Dendritic cell treated with granulocyte-macrophage colony-stimulating factor and Interleukin-4, amounts not matched to agents 40 ng/mL and 50 ng/mL, for 4 days (primary cell): ENCODE results near the gene LPCAT1.
A peak's percentile ranks its signal among the peaks of the same experiment; 100 is the strongest.
"Not testable (repeated sequence)": the region's sequence is repeated elsewhere in the genome, so short reads cannot be mapped to it uniquely, and the experiment has no call there.

Source experiments
- H3K27ac Mint-ChIP-seq: one replicate; pipeline ENCODE4 v1.8.0; 2022; ENCODE audit warnings: mild to moderate bottlenecking, mixed read lengths
- H3K27me3 Mint-ChIP-seq: one replicate; pipeline ENCODE4 v1.8.0; 2022; ENCODE audit warnings: mild to moderate bottlenecking, mixed read lengths
- H3K36me3 Mint-ChIP-seq: one replicate; pipeline ENCODE4 v1.8.0; 2022; ENCODE audit warnings: low read depth, mixed read lengths
- H3K4me1 Mint-ChIP-seq: one replicate; pipeline ENCODE4 v1.8.0; 2022; ENCODE audit warnings: low read depth, mixed read lengths
- H3K4me3 Mint-ChIP-seq: one replicate; pipeline ENCODE4 v1.8.0; 2022; ENCODE audit warnings: mild to moderate bottlenecking, moderate library complexity, mixed read lengths
- H3K9me3 Mint-ChIP-seq: one replicate; pipeline ENCODE4 v1.8.0; 2022; ENCODE audit warnings: mixed read lengths
- intact Hi-C: fragments of 100-400 bp; cut with micrococcal nuclease; formaldehyde crosslinking; loops from one replicate; pipeline ENCODE4 v1.15.0; 2022

LPCAT1 gene

DNA sequence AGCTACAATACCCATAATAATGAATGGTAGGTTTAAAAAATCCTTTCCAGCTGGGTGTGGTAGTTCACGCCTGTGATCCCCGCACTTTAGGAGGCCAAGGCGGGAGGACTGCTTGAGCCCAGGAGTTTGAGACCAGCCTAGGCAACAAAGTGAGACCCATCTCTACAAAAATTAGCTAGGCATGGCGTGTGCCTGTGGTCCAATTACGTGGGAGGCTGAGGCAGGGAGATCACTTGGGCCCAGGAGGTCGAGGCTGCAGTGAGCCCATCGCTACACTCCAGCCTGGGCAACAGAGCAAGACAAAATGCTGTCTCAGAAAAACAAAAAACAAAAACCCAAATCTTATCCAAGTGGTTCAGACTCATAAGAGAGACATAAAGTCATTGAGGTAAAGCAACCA is 44.7 kb downstream of the LPCAT1 start:
- Mint-ChIP-seq H3K36me3 (peaks cover 76% of the 10 kb centered on the region), H3K27ac (peak overlapping the region; percentile 92), H3K4me1 (peaks cover 78% of the 10 kb centered on the region), H3K4me3 (no peak overlapping the region), H3K27me3 (no peaks in the 10 kb centered on the region), H3K9me3 (no peaks in the 10 kb centered on the region)
- intact Hi-C loops, result loop anchor here (5.0 kb wide), 1 partner anchor 38 kb away; no protein-coding TSS in a partner anchor

DNA sequence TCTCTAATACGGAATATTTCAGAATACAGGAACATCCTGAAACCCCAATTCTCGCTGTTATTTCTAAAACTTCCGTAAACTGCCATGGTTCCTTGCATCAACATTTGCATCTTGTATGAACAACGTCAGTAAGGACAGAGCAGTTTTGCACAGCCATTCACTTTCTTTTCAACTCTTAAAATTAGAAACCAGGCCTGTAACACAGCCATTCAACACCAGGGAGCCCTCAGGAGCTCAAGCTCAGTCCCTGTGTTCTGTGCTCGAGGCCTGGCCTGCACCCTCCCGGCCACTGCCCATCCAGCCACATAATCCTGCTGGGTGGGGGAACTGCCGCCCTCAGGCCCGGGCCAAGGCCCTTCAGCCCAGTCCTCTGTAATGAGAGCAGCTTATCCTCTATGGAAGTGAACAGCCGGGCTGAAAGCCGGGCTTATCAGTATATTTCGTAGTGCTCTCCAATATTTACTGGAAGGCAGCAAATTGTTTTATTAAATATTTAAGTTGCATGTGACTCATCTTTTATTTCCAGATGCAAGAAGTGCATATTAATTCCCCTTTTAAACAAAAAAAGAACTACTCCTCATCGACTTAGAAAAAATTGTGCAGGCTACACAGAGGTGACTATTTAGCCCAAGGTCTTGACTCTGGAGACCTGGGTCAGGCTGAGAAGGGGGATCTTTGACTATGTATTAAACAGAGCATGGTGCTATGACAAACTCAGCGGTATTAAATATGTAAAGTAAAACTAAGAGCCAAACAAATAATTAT is 45.3 kb downstream of the LPCAT1 start:
- peaks cover 76% of the 10 kb centered on the region for H3K4me1 Mint-ChIP-seq
- peak overlapping the region; percentile 84 for H3K27ac Mint-ChIP-seq
- H3K9me3 Mint-ChIP-seq, result no peaks in the 10 kb centered on the region
- H3K27me3 Mint-ChIP-seq, result no peaks in the 10 kb centered on the region
- H3K36me3 Mint-ChIP-seq, result peaks cover 77% of the 10 kb centered on the region
- peak overlapping the region; percentile 17 for H3K4me3 Mint-ChIP-seq
- intact Hi-C loops, result loop anchor here (5.0 kb wide), 1 partner anchor 39 kb away; no protein-coding TSS in a partner anchor

DNA sequence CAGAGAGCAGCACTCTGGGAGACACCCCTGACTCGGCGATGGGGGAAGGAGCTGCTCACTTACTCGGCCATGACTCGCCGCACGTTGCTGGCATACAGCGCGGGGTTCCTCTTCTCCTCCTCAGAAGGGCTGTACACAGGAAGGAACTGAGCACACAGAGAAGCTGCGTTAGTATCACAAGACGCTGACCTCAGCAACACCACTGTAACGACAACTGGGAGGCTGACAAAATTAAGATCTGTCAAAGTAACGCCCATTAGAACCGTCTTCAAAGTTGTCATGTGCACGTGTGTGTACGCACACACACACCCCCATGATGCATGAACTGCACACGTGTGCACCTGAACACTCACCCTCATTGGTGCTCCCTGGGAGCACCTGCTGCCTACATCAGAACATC is 46.4 kb downstream of the LPCAT1 start:
- no peaks in the 10 kb centered on the region for H3K27me3 Mint-ChIP-seq
- H3K27ac Mint-ChIP-seq, result peak overlapping the region; percentile 84
- H3K9me3 Mint-ChIP-seq, result no peaks in the 10 kb centered on the region
- no peak overlapping the region for H3K4me3 Mint-ChIP-seq
- H3K4me1 Mint-ChIP-seq, result peaks cover 67% of the 10 kb centered on the region
- peaks cover 77% of the 10 kb centered on the region for H3K36me3 Mint-ChIP-seq
- intact Hi-C loops, result loop anchor here (1.0 to 5.0 kb wide), 2 partner anchors 25 to 40 kb away; no protein-coding TSS in a partner anchor

DNA sequence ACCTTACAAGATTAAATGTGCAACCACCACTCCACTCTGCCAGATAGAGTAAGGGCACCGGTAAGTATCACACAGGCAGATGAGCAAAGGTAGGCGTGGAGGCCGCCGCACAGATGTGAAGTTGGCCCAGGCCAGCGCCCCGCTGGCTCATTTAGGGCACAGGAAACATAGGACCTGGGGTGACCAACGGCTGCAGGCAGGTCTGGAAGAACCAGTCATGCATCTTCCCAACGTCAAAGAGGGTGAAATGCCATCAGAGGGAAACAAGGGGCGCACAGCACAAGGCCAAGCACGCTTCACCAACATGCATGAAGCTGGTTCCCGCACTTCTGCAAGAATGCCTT is 46.8 kb downstream of the LPCAT1 start:
- H3K27ac Mint-ChIP-seq, result peak overlapping the region; percentile 84
- H3K9me3 Mint-ChIP-seq, result no peaks in the 10 kb centered on the region
- H3K36me3 Mint-ChIP-seq, result peaks cover 77% of the 10 kb centered on the region
- peaks cover 64% of the 10 kb centered on the region for H3K4me1 Mint-ChIP-seq
- H3K4me3 Mint-ChIP-seq, result no peak overlapping the region
- no peaks in the 10 kb centered on the region for H3K27me3 Mint-ChIP-seq
- intact Hi-C loops, result loop anchor here (1.0 to 5.0 kb wide), 2 partner anchors 25 to 40 kb away; no protein-coding TSS in a partner anchor

DNA sequence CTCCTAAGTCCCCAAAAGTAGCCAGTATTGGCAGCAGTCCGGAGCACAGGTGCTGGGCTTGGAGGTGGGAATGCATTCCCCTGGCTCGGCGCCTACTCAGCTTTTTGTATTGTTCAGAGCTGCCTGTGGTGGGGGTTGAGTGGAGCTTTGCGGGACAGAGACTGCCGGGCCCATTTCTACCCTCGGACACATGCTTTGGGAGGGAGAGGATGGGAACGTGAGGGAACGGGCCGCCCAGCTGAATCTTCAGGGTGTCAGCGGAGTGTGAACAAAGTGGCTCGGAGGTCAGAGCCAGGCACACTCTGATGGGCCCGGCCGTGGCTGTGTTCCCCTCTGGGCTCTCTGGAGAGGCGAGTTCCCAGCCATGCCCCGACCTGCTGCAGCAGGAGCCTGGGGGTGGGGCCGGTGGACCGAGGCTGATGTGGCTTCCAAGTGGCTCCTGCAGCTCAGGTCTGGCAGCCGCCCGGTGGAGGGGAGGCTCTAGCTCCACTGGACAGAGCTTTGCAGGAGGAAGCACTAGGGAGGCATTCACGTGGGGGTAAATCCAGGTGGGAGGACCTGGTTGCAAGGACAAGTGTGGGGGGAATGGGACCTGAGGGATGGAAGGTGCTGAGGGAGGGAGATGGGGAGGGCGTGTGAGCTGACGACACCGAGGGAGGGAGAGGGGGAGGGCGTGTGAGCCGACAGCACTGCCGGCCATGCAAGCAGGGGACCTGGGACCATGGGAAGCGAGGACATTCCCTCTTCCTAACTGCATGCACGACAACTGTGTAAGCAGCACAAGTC is 47.4 kb downstream of the LPCAT1 start:
- Mint-ChIP-seq H3K9me3 (no peaks in the 10 kb centered on the region), H3K36me3 (peaks cover 77% of the 10 kb centered on the region), H3K27me3 (no peaks in the 10 kb centered on the region), H3K4me1 (peaks cover 65% of the 10 kb centered on the region), H3K4me3 (no peak overlapping the region), H3K27ac (peak overlapping the region; percentile 84)
- intact Hi-C loops, result loop anchor here (5.0 kb wide), 1 partner anchor 41 kb away; no protein-coding TSS in a partner anchor

DNA sequence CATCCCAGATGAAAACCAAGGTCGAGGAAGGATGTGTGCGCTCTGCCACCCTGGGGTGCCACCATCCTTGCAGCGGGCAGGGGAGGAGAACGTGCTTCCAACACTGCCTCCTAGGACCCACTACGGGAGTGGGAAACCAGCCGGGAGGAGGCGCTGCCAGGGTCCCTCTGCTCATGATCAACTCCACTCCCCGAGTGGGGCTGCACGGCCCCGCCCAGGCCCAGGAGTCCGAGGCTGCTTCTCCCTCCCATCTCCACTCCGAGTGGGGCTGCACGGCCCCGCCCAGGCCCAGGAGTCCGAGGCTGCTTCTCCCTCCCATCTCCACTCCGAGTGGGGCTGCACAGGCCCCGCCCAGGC is 48.2 kb downstream of the LPCAT1 start:
- H3K27me3 Mint-ChIP-seq, H3K9me3 Mint-ChIP-seq, H3K4me3 Mint-ChIP-seq: not testable (repeated sequence)
- H3K27ac Mint-ChIP-seq, result peak overlapping the region; percentile 20
- H3K4me1 Mint-ChIP-seq, result peaks cover 59% of the 10 kb centered on the region
- intact Hi-C loops, result loop anchor here (5.0 kb wide), 1 partner anchor 42 kb away; no protein-coding TSS in a partner anchor
- H3K36me3 Mint-ChIP-seq, result peaks cover 79% of the 10 kb centered on the region

DNA sequence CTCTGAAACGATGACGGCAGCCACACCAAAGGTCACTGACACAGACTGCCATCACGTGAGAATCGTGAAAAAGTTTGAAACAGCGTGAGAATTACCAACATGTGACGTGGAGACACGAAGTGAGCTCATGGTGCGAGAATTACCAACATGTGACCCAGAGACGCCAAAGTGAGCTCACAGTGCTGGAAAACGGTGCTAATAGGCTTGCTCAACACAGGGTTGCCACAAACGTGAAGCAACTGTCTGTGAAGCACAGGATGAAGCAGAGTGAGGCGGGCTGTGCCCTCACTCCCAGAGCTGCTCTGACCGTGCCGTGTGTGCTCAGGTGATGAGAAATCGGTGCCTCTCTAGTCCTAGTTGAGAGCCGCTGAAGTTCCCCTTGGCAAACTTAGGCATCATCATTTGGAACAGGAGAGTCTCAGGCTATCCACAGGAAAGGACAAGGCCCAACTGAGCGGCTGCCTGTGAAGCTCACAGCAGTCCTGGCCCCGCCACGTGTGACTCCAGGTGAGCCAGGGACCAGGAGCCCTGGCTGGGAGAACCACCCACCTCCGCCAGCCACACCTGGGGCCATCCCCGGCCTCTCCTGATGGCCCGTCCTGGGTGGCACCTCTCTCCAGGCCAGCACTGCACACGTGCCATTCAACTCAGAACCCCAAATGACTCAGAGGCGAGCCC is 48.8 kb downstream of the LPCAT1 start:
- Mint-ChIP-seq H3K9me3 (no peaks in the 10 kb centered on the region), H3K27ac (peak overlapping the region; percentile 42), H3K36me3 (peaks cover 85% of the 10 kb centered on the region), H3K4me1 (peaks cover 53% of the 10 kb centered on the region), H3K27me3 (no peaks in the 10 kb centered on the region), H3K4me3 (no peak overlapping the region)
- intact Hi-C loops, result loop anchor here (5.0 kb wide), 1 partner anchor 42 kb away; no protein-coding TSS in a partner anchor

DNA sequence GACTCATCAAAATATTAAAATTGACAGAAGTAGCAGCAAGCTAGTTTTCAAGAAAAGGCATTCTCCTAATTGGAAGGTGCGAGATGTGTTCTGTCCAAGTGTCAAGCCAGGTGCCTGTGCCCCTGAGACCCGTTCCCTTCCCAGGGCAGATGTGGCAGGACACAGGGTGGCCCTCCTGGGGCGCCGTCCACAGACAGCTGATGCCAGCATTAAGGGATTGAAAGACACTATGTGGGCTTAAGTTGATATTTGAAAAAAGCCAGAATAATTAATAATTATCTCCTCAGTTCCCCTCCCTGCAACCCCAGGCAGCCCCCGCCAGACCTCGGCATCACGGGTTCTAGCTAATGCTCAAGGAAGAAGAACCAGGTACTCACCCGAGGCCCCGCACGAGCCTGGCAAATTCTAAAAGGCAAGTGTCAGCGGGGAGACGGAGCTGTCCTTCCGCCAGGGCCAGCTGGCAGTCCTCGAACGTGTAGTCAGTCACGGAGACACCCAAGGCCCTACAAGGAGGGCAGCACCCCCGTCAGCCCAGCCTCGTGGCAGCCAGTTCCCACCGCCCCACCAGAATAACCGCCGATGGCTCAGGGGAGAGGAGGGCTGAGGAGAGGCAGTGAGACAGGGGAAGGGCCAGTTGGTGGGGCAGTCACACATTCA is 49.4 kb downstream of the LPCAT1 start:
- intact Hi-C loops, result no loop called here
- H3K36me3 Mint-ChIP-seq, result peaks cover 91% of the 10 kb centered on the region

DNA sequence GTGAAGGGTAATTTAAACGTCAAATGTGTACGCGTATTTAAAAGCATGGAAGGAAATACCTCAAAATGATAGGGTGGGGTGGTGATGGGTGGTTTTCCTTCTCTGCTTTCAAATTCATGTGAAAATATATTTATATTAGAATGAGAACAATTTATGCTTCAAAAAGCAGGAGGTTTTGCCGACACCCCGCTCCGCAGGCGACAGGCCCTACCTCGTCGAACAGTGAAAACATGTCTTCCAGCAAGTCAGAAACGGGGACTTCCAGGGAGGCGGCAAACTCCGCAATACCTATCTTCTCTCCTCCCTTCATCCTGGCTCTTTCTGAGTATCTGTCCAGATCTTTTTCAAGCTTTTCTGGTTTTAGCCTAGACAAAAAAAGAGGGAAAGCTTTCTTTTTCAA is 50.0 kb downstream of the LPCAT1 start:
- intact Hi-C loops, result no loop called here
- Mint-ChIP-seq H3K4me1 (peaks cover 42% of the 10 kb centered on the region), H3K4me3 (no peak overlapping the region), H3K27me3 (no peaks in the 10 kb centered on the region), H3K9me3 (no peaks in the 10 kb centered on the region), H3K36me3 (peaks cover 92% of the 10 kb centered on the region), H3K27ac (no peak overlapping the region)

More for the DNA sequence above, 49.4 kb downstream of the LPCAT1 start:
- no peaks in the 10 kb centered on the region for H3K9me3 Mint-ChIP-seq
- H3K27me3 Mint-ChIP-seq, result no peaks in the 10 kb centered on the region
- peaks cover 46% of the 10 kb centered on the region for H3K4me1 Mint-ChIP-seq
- H3K27ac Mint-ChIP-seq, result peak overlapping the region; percentile 42
- no peak overlapping the region for H3K4me3 Mint-ChIP-seq

DNA sequence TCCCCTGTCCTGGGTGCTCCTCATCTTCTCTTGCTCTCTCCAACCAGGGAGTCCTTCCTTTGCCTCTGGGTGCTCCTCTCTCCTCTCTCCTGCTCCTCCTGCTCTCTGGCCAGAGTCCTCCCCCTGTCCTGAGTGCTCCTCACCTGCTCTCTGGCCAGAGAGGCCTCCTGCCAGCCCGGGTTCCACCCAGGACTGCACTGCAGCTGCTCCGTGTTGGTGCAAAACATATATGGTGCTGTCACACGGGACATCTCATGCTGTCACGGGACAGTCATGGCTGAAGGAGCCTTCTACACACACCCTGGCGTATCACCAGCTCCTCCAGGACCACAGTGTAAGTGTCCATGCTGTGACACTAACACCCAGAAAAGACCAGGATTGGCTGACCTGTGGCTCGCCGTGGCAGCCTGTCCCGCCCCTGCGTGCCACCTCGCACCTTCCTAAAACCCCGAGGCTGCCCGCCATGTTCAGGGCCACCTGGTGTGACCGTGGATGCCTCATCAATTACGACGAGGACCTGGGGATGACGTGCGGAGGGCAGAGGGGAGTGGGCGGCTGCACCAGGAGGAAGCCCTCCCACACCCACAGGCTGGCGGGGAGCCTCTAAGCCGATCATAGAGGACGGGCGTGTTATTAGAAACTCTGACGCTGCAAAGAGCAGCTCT is 50.7 kb downstream of the LPCAT1 start:
- Mint-ChIP-seq H3K36me3 (peaks cover 94% of the 10 kb centered on the region), H3K4me3 (no peak overlapping the region), H3K9me3 (no peaks in the 10 kb centered on the region), H3K4me1 (peaks cover 38% of the 10 kb centered on the region), H3K27ac (no peak overlapping the region), H3K27me3 (no peaks in the 10 kb centered on the region)
- intact Hi-C loops, result no loop called here

DNA sequence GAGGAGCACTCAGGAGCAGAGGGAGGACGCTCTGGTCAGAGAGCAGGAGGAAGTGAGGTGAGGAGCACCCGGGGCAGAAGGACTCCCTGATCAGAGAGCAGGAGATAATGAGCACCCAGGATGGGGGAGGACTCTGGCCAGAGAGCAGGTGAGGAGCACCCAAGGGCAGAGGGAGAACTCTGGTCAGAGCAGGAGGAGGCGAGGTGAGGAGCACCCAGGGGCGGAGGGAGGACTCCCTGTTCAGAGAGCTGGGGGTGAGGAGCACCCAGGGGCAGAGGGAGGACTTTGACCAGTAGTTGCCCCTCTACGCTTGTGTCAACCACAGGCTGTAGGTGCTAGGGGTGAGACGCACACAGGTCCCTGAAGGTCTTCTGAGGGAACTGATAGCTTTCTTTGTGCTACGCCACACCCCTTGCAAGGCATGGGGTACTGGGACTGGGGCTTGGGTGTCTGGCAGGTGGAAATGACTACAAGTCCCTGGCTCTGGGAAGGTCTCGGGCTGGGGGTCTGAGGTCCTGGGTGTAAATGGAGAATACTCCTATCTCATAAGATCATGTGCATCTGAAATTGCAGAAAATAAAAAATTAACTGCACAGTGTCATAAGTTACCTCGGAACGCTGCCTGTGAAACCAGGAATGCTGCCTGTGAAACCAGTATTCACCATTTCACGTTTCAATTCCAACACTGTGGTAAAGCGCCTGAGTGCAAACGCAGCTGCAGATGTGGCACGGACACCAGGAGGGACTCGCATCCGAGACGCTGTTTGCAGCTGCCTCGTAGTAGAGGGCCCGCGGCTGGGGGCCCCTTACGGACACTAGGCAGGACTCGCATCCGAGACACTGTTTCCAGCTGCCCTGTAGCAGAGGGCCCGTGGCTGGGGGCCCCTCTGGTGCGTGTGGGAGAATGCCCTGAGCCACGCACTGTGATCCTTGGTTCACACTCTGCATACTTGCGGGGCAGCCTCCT is 51.5 kb downstream of the LPCAT1 start:
- Mint-ChIP-seq H3K4me3 (no peak overlapping the region), H3K27me3 (no peaks in the 10 kb centered on the region), H3K4me1 (peaks cover 30% of the 10 kb centered on the region), H3K36me3 (peaks cover 98% of the 10 kb centered on the region), H3K27ac (peak overlapping the region; percentile 10), H3K9me3 (no peaks in the 10 kb centered on the region)
- intact Hi-C loops, result no loop called here

DNA sequence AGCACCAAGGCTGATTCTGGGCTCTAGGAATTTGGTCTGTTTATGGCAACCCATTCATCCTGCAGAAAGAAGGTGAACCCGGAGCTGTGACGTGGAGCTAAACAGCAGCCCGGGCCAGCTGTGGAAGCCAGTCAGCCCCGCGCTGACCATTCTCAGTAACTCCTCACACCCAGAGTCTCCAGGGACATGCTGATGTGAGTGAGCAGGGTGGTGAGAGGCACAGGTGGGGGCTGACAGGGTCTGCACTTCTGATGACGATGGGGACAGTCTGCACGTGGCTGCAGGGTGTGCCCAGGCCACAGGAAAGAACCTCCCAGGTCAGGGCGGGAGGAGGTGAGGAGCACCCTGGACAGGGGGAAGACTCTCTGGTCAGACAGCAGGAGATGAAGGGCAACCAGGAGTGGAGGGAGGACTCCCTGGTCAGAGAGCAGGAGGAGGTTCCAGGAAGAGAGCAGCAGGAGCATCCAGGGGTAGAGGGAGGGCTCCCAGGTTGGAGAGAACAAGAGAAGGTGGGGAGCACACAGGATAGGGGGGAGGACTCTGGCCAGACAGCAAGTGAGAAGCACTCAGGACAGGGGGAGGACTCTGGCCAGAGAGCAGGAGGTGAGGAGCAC is 52.4 kb downstream of the LPCAT1 start:
- Mint-ChIP-seq H3K27me3 (no peaks in the 10 kb centered on the region), H3K27ac (peak overlapping the region; percentile 10), H3K4me1 (peaks cover 20% of the 10 kb centered on the region), H3K9me3 (peaks cover 3% of the 10 kb centered on the region), H3K36me3 (peaks cover 98% of the 10 kb centered on the region), H3K4me3 (no peak overlapping the region)
- intact Hi-C loops, result no loop called here
